HepG2 (cell line): ENCODE results near the gene ATP9B. TPM values are rescaled to one million over a fixed set of nuclear protein-coding genes. Genes with fewer than 3 reads are reported as not detected.

Experiments used
- ATAC-seq: fragments of 200-7000 bp; cut with Tn5 transposase; 3 replicates; pipeline ENCODE4 v1.9.1; 2020; ENCODE audit warnings: mild to moderate bottlenecking, moderate library complexity
- BruUV-seq: library from RNA; stranded (reverse); fragments of 400-500 nt; replicated peaks from 2 replicates; lab custom pipeline; 2021; lab: Mats Ljungman, UMichigan
- CTCF ChIA-PET: fragments of 300-600 bp; formaldehyde crosslinking; extraction: SDS; loops from one replicate; lab custom pipeline; 2021; ENCODE audit warnings: low total read pairs, inconsistent platforms, low intra/inter-chr PET ratio; lab: Yijun Ruan, JAX
- POLR2A ChIA-PET: fragments of 350-600 bp; sonication (Branson Sonifier 250); formaldehyde crosslinking; loops from one replicate; lab custom pipeline; 2020; ENCODE audit warnings: antibody characterized with exemption, inconsistent platforms; lab: Yijun Ruan, JAX
- DNase-seq: peaks from one replicate; pipeline ENCODE4 v3.0.0-alpha.2; 2015; ENCODE audit warnings: low spot score
- FAIRE-seq: peaks from 3 replicates; lab custom pipeline; 2011; peaks lifted over from hg19 to GRCh38; lab: Jason Lieb, UNC
- H2AFZ ChIP-seq: one replicate; pipeline ENCODE4 v1.6.1; 2011; ENCODE audit warnings: low read length, inconsistent platforms
- H3K27ac ChIP-seq: fragments of 300-600 bp; 3 replicates; pipeline ENCODE4 v1.8.0; 2011; ENCODE audit warnings: mixed run types, mild to moderate bottlenecking, mixed read lengths, low read length, inconsistent platforms; ENCODE audit not compliant: insufficient read depth; ENCODE audit errors: extremely low read length
- H3K27me3 ChIP-seq, 2 experiments: fragments of 200-600 bp in 1 of 2; 2 replicates in 1 of 2; 3 replicates in 1 of 2; pipeline versions ENCODE4 v1.6.0 to v1.8.0; 2011; ENCODE audit warnings: low read length in 2 of 2, mild to moderate bottlenecking in 2 of 2, moderate library complexity in 2 of 2, inconsistent platforms in 1 of 2; ENCODE audit not compliant: insufficient read depth in 2 of 2, control insufficient read depth in 1 of 2
- H3K36me3 ChIP-seq, 2 experiments: fragments of 200-600 bp in 1 of 2; replicated peaks in 1 of 2; 2 replicates in 1 of 2; 3 replicates in 1 of 2; pipeline versions ENCODE4 v1.5.1 to v1.8.0; 2011; ENCODE audit warnings: low read length in 2 of 2, inconsistent platforms in 1 of 2; ENCODE audit not compliant: insufficient read depth in 2 of 2, control insufficient read depth in 1 of 2
- H3K4me1 ChIP-seq: 2 replicates; pipeline ENCODE4 v1.5.1; 2012; ENCODE audit warnings: low read length, inconsistent platforms; ENCODE audit not compliant: insufficient read depth
- H3K4me2 ChIP-seq: 2 replicates; pipeline ENCODE4 v1.6.0; 2011; ENCODE audit warnings: low read depth, low read length, inconsistent platforms
- H3K4me3 ChIP-seq, 3 experiments: fragments of 200-600 bp in 1 of 3; sonication (generic), shearing (Covaris generic) in 1 of 3; replicated peaks in 1 of 3; 2 replicates each; pipeline ENCODE4 v1.5.1; 2011 to 2016; ENCODE audit warnings: low read length in 3 of 3, inconsistent platforms in 2 of 3, low read depth in 2 of 3, mild to moderate bottlenecking in 2 of 3, control low read depth in 1 of 3, mixed read lengths in 1 of 3; ENCODE audit not compliant: insufficient read depth in 1 of 3
- H3K79me2 ChIP-seq: one replicate; pipeline ENCODE4 v1.6.1; 2011; ENCODE audit warnings: low read length, inconsistent platforms; ENCODE audit not compliant: insufficient read depth
- H3K9ac ChIP-seq: 2 replicates; pipeline ENCODE4 v1.6.0; 2011; ENCODE audit warnings: mild to moderate bottlenecking, low read depth, low read length, inconsistent platforms; ENCODE audit not compliant: insufficient read depth
- H3K9me3 ChIP-seq: 2 replicates; pipeline ENCODE4 v1.5.1; 2012; ENCODE audit warnings: mild to moderate bottlenecking, low read length
- H4K20me1 ChIP-seq: 2 replicates; pipeline ENCODE4 v1.6.0; 2011; ENCODE audit warnings: inconsistent platforms, mild to moderate bottlenecking, low read length, moderate library complexity; ENCODE audit not compliant: insufficient read depth
- CREB1 ChIP-seq, 2 experiments: fragments of 450-650 bp in 1 of 2; IDR thresholded peaks; 2 replicates each; pipeline ENCODE4 v1.6.1; 2016 to 2017; ENCODE audit warnings: control low read depth in 1 of 2, mild to moderate bottlenecking in 1 of 2, missing compliant biosample characterization in 1 of 2, missing genetic modification characterization in 1 of 2
- CTCF ChIP-seq: sonication (generic); formaldehyde crosslinking; IDR thresholded peaks from 2 replicates; pipeline ENCODE4 v1.5.0; 2020; ENCODE audit warnings: mild to moderate bottlenecking, missing genetic modification reagents, moderate library complexity
- HBP1 ChIP-seq: IDR thresholded peaks from 2 replicates; pipeline ENCODE4 v1.6.1; 2016; ENCODE audit warnings: low read depth, control low read depth
- KLF9 ChIP-seq: IDR thresholded peaks from 2 replicates; pipeline ENCODE4 v1.6.1; 2016; ENCODE audit warnings: low read depth
- ZSCAN9 ChIP-seq: IDR thresholded peaks from 2 replicates; pipeline ENCODE4 v1.6.1; 2016; ENCODE audit warnings: borderline replicate concordance
- WGBS: methylation state at CpG from one replicate; pipeline ENCODE4 v1.1.6; 2017; ENCODE audit warnings: low lambda C conversion rate; 5-methylcytosine and 5-hydroxymethylcytosine counted together
- in situ Hi-C: cut with HindIII; loops from 2 replicates; pipeline ENCODE4 v1.10.0; 2017; ENCODE audit warnings: low pct_unique_long_range_greater_than_20kb; ENCODE audit not compliant: extremely low pct_ligation_motif_present
- intact Hi-C: fragments of 100-400 bp; cut with micrococcal nuclease; formaldehyde crosslinking; loops from one replicate; pipeline ENCODE4 v1.10.0; 2022; ENCODE audit not compliant: unreplicated experiment
- polyA plus RNA-seq, 8 experiments: library from polyadenylated mRNA; depleted of rRNA in 3 of 8; stranded (reverse) in 7 of 8; unstranded in 1 of 8; fragments of >200 nt; fragmentation: Illumina TruSeq in 4 of 8; extraction: Trizol in 4 of 8; gene quantifications; 2 replicates each; pipeline versions ENCODE4 v1.2.1 to v1.2.3, GENCODE V29; 2011 to 2016; ENCODE audit warnings: low read depth in 4 of 8, missing spikeins in 1 of 8, mixed read lengths in 1 of 8; ENCODE audit not compliant: insufficient read depth in 1 of 8
- total RNA-seq, 5 experiments: library from RNA; depleted of rRNA; stranded (reverse); fragments of >200 nt; fragmentation: Illumina TruSeq; extraction: Trizol; gene quantifications; 2 replicates each; pipeline ENCODE4 v1.2.3, GENCODE V29; 2016; ENCODE audit warnings: low read depth in 1 of 5

ATP9B gene
- total and polyA plus RNA-seq, 2 of the 13 experiments (the other 11 are each of a cell fraction or from before 2014, with no cell fraction given): 10.8 to 11.3 TPM

- H3K4me2 ChIP-seq: no peak overlapping the region
- H3K36me3 ChIP-seq: no peaks in the 10 kb centered on the region
- no peaks in the 10 kb centered on the region for H3K4me1 ChIP-seq
- no peaks in the 10 kb centered on the region for H3K9me3 ChIP-seq
- DNase-seq (no peak), ATAC-seq (no peak), FAIRE-seq (no peak)
- H4K20me1 ChIP-seq: no peaks in the 10 kb centered on the region
- H3K27me3 ChIP-seq: peaks cover 0 to 37% of the 10 kb centered on the region in 2 experiments; a peak in 4 of 5 replicates
- no TSS peak for BruUV-seq
- intact Hi-C loops: no loop called here
- POLR2A ChIA-PET: no interaction called here
- H2AFZ ChIP-seq: no peak overlapping the region
- no peaks in the 10 kb centered on the region for H3K79me2 ChIP-seq
- in situ Hi-C loops: no loop called here
- no peak overlapping the region for H3K9ac ChIP-seq
- WGBS: 83% methylated on average over 65 of the region's 84 CpGs
- no peak overlapping the region for H3K27ac ChIP-seq
- no peak for TF ChIP-seq ZSCAN9 (CRISPR knock-in tag)
- TF ChIP-seq HBP1 (CRISPR knock-in tag): no peak
- TF ChIP-seq KLF9 (CRISPR knock-in tag): no peak
- no peak overlapping the region for H3K4me3 ChIP-seq
- CTCF ChIA-PET: no interaction called here
Observed at GRCh38 chr18:79410731-79411613, 341.8 kb downstream of the ATP9B start.

- 40% methylated on average over 32 of the region's 47 CpGs for WGBS
- POLR2A ChIA-PET: no interaction called here
- no TSS peak for BruUV-seq
- peak; percentile 82 for TF ChIP-seq CREB1 (IDR thresholded peaks at IDR 0.05)
- TF ChIP-seq CREB1 (CRISPR knock-in tag; IDR thresholded peaks at IDR 0.05): no peak
- no peak for TF ChIP-seq CTCF (CRISPR knock-in tag)
Observed at GRCh38 chr18:79411614-79412526, 342.7 kb downstream of the ATP9B start.

More at GRCh38 chr18:79411614-79412526, 342.7 kb downstream of the ATP9B start:
- no peak for ATAC-seq
- H4K20me1 ChIP-seq: no peaks in the 10 kb centered on the region
- H3K9ac ChIP-seq: no peak overlapping the region
- no peaks in the 10 kb centered on the region for H3K4me1 ChIP-seq
- DNase-seq: no peak
- CTCF ChIA-PET: no interaction called here
- intact Hi-C loops: no loop called here
- no peak overlapping the region for H3K4me3 ChIP-seq
- no peaks in the 10 kb centered on the region for H3K36me3 ChIP-seq
- H3K4me2 ChIP-seq: no peak overlapping the region
- in situ Hi-C loops: no loop called here
- H2AFZ ChIP-seq: no peak overlapping the region
- H3K27me3 ChIP-seq: peaks cover 4 to 37% of the 10 kb centered on the region in 2 experiments; a peak in 4 of 5 replicates
- no peak overlapping the region for H3K27ac ChIP-seq
- H3K79me2 ChIP-seq: no peaks in the 10 kb centered on the region
- FAIRE-seq: no peak
- H3K9me3 ChIP-seq: no peaks in the 10 kb centered on the region
